RPMI8226 (cell line): Measurements from ENCODE around the gene ACAD10.
"Not testable (repeated sequence)": the region's sequence is repeated elsewhere in the genome, so short reads cannot be mapped to it uniquely, and the experiment has no call there.

Experiments used
- DNase-seq: peaks from one replicate; pipeline ENCODE4 v3.0.0-alpha.2; 2015

The ACAD10 gene

GRCh38 chr12:111685811-111686573 is at the start of gene ACAD10, which contains the start of gene BRAP:
Gene ACAD10, plus strand, starts transcription at chr12:111686053. Its CDS starts 6,657 bp downstream, at chr12:111692710.
Gene BRAP, minus strand, starts transcription at chr12:111685956. Its CDS starts 164 bp downstream, at chr12:111685792.
- peak; percentile 97 for DNase-seq

GRCh38 chr12:111636209-111636945 is 49.5 kb upstream of the ACAD10 start:
- no peak for DNase-seq

GRCh38 chr12:111638556-111638955 is 47.3 kb upstream of the ACAD10 start:
- no peak for DNase-seq

GRCh38 chr12:111640506-111640905 is 45.3 kb upstream of the ACAD10 start:
- no peak for DNase-seq

- no peak for DNase-seq
Observed at GRCh38 chr12:111642681-111643426, 43.0 kb upstream of the ACAD10 start.

- DNase-seq: no peak
Observed at GRCh38 chr12:111643427-111643826, 42.4 kb upstream of the ACAD10 start.

GRCh38 chr12:111645433-111645832 is 40.4 kb upstream of the ACAD10 start:
- no peak for DNase-seq

- no peak for DNase-seq
Observed at GRCh38 chr12:111650912-111651311, 34.9 kb upstream of the ACAD10 start.

- not testable (repeated sequence) for DNase-seq
Observed at GRCh38 chr12:111652530-111652929, 33.3 kb upstream of the ACAD10 start.

GRCh38 chr12:111653596-111653995 is 32.3 kb upstream of the ACAD10 start:
- no peak for DNase-seq

- no peak for DNase-seq
Observed at GRCh38 chr12:111655356-111655755, 30.5 kb upstream of the ACAD10 start.

GRCh38 chr12:111656016-111656415 is 29.8 kb upstream of the ACAD10 start:
- no peak for DNase-seq

GRCh38 chr12:111664499-111664898 is 21.4 kb upstream of the ACAD10 start:
- DNase-seq: no peak

GRCh38 chr12:111664961-111665865 is 20.6 kb upstream of the ACAD10 start:
- no peak for DNase-seq

- DNase-seq: no peak
Observed at GRCh38 chr12:111672822-111673381, 13.0 kb upstream of the ACAD10 start.

- DNase-seq: peak; percentile 23
Observed at GRCh38 chr12:111673503-111673902, 12.3 kb upstream of the ACAD10 start.

GRCh38 chr12:111677186-111677585 is 8.7 kb upstream of the ACAD10 start:
- DNase-seq: no peak

GRCh38 chr12:111684485-111685198 is 1.2 kb upstream of the ACAD10 start:
- not testable (repeated sequence) for DNase-seq

GRCh38 chr12:111685322-111685810 is 487 bp upstream of the ACAD10 start:
- peak; percentile 11 for DNase-seq

GRCh38 chr12:111686574-111687105 is 787 bp downstream of the ACAD10 start:
- no peak for DNase-seq

- DNase-seq: peak; percentile 54
Observed at GRCh38 chr12:111687255-111687654, 1.4 kb downstream of the ACAD10 start.
